ENCODE results near the gene CD82. TPM values are rescaled to one million over a fixed set of nuclear protein-coding genes. Genes with fewer than 3 reads are reported as not detected.

CD82 gene, protein sequence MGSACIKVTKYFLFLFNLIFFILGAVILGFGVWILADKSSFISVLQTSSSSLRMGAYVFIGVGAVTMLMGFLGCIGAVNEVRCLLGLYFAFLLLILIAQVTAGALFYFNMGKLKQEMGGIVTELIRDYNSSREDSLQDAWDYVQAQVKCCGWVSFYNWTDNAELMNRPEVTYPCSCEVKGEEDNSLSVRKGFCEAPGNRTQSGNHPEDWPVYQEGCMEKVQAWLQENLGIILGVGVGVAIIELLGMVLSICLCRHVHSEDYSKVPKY
- total RNA-seq, result 22.0 TPM

DNA sequence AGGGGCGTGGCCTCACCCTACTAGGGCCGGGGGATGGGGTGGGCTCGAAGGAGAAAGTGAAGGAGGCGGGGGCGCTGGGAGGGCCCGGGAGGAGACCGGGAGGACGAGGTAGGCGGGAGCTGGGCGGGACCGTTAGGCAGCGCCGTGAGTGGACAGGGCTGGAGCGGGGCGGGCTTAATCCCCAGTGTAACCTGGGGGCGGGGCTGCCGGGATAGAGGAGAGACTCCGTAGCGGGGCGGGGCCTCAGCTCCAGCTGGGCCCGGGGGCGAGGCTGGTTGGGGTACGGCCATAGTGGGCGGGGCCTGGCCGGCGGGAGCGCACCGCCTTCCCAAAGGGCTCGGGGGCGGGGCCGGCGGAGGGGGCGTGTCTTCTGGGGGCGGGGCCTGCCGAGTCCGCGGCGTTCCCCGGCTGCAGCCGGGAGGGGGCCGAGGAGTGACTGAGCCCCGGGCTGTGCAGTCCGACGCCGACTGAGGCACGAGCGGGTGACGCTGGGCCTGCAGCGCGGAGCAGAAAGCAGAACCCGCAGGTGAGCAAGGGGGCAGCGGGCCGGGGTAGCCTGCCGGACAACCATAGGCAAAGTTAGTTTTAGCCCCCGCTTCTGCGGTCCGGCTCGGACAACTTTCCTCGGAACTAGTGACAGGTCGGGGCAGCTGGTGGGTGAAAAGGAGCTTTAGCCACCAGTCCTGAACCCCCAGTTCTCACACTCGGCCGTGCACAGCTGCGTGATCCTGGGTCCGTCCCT lies at the start of gene CD82:
Gene CD82 (plus strand): TSS at position 453 of the 742 bp plus-strand sequence. CDS start 29,000 bp downstream, outside the sequence.
- Histone ChIP-seq H3K4me1 (ENCODE audit: insufficient read depth, low read length) (peaks cover 68% of the 10 kb centered on the region), H3K9me3 (ENCODE audit: low read depth, low read length) (no peaks in the 10 kb centered on the region), H3K4me3 (ENCODE audit: low read length) (peak within 1 kb of the TSS; percentile 63), H3K27me3 (ENCODE audit: insufficient read depth, low read length) (no peaks in the 10 kb centered on the region)

DNA sequence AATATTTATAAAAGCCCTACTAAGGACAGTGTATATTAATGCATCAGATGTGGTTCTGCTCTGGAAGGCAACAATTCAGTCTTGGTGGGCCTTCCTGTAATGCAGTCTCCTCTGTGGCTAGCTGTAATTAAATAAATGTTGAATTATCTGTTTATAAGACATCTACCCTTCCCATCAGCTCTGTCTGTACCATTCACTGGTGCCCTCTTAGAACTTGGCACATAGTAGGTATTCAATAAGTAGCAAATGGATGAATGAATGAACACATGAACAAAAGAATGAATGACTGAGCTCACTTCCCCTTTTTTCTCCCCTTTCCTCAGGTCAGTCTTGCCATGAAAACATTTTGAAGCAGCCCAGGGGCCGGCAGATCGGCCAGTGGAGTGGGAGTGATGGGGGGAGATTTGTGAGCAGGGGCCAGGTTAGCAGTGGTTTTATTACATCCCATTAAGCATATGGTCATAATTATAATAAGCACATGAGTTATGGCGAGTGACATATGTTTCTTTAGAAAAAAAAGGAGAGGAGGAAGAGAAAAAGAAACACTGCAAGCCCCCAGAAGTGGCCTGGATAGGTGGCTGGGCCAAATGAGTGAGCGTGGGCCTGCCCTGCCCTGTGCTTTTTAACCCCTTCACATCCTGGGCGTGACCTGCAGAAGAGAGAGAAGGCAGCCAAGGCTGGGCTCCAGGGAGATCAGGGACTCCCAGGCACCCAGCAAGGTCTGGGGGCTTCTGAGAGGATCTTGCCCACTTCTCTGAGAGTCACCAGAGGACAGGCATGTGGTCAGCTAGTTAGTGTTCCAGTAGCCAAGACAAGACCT lies 48.6 kb upstream of the CD82 start:
- no peaks in the 10 kb centered on the region for H3K27me3 ChIP-seq (ENCODE audit: insufficient read depth, low read length)
- H3K9me3 ChIP-seq (ENCODE audit: low read depth, low read length), result no peaks in the 10 kb centered on the region
- no peaks in the 10 kb centered on the region for H3K4me1 ChIP-seq (ENCODE audit: insufficient read depth, low read length)
- no peak overlapping the region for H3K4me3 ChIP-seq (ENCODE audit: low read length)

DNA sequence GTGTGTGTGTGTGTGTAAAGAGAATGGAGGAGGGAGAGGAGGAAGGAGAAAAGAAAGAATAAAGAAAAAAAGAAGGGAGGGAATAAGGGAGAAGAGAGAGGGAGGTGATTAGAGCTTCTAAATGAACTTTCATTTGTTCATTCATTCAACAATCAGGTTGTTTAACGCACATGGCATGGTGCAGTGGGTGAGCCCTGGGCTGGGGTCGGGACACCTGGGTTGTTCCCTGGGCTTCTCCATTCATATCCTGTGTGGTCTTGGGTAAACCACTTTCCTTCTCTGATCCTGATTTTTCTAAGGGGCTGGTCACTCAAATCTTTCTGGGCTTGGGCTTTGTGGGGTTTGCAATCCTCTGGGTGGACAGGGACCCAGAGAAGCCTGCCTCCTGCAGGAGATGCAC lies 47.9 kb upstream of the CD82 start:
- no peak overlapping the region for H3K4me3 ChIP-seq (ENCODE audit: low read length)
- H3K9me3 ChIP-seq (ENCODE audit: low read depth, low read length), result no peaks in the 10 kb centered on the region
- H3K27me3 ChIP-seq (ENCODE audit: insufficient read depth, low read length), result no peaks in the 10 kb centered on the region
- H3K4me1 ChIP-seq (ENCODE audit: insufficient read depth, low read length), result no peaks in the 10 kb centered on the region

DNA sequence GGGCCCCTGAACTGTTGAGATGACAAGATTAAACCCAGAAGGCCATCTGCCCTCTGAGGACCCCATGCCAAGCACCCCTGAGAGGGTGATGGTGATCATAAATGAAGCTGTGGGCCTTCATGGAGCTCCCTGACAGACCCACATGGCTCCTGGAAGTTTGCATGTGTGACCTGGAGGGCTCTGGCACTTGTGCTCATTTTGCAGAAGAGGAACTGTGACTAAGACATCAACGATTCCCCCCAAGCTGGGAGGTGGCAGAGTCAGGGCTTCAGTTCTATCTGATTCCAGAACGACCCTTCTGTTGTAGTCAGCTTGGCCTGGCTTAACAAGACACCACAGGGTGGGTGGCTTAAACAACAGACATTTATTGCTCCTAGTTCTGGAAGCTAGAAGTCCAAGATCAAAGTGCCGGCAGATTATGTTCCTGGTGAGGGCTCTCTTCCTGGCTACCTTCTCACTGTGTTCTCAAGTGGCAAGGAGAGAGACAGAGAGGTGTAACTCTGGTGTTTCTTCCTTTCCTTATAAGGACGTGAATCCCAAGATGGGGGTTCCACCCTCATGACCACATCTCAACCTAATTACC lies 46.4 kb upstream of the CD82 start:
- no peaks in the 10 kb centered on the region for H3K9me3 ChIP-seq (ENCODE audit: low read depth, low read length)
- H3K27me3 ChIP-seq (ENCODE audit: insufficient read depth, low read length), result no peaks in the 10 kb centered on the region
- H3K4me3 ChIP-seq (ENCODE audit: low read length), result no peak overlapping the region
- H3K4me1 ChIP-seq (ENCODE audit: insufficient read depth, low read length), result no peaks in the 10 kb centered on the region

DNA sequence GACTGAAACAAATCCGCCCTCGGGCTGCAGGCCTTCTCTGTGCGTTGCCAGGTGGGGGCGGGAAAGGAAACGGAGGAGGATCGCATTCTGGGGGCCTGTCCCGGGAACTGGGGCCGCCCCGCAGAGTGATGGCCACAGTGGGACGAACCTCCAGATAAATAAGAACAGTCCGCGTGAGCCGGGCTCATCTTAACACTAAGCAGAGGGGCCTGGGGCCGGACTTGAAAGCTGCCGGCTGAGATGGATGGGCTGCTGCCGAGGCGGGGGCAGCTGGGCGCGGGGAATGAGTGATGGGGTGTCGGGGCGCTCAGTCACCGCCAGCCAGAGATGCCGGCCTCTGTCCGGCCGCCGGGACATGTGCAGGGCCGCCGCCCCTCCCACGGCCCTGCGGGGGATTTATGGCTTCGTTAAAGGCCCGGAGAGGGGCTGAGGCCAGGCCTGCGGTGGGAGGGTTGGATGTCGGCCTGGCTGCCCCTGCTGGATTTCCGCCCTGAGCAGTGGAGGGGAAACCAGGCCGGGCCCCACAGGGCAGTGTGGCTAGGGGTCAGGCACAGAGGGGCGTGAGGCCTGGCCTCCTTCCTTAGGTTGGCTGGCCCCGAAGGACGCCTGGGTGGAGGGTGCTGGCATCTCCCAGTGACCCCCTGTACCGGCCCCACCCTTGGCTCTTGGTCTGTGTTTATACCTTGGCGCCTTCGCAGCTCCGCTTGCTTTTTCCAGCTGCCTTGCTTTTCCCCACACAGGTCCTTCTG lies 45.3 kb upstream of the CD82 start:
- H3K27me3 ChIP-seq (ENCODE audit: insufficient read depth, low read length), result no peaks in the 10 kb centered on the region
- no peaks in the 10 kb centered on the region for H3K9me3 ChIP-seq (ENCODE audit: low read depth, low read length)
- H3K4me3 ChIP-seq (ENCODE audit: low read length), result no peak overlapping the region
- H3K4me1 ChIP-seq (ENCODE audit: insufficient read depth, low read length), result no peaks in the 10 kb centered on the region

DNA sequence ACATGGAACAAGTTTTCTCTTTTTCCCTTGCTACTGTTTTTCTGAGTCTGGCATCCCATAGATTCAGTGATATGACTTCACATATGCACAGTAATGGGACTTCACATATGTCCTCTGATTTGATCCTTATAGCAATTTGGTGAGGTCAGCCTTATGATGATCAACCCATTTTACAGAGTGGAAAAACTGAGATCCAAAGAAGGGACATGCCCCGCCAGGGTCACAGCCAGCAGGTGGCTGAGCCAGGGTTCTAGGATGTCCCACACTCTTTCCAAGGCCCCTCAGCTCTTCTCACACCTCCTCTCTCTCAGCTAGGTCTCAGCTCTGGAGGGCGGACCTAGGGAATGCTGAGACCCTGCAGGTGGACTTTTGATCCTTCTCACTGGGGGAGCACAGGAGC lies 44.3 kb upstream of the CD82 start:
- Histone ChIP-seq H3K27me3 (ENCODE audit: insufficient read depth, low read length) (no peaks in the 10 kb centered on the region), H3K4me1 (ENCODE audit: insufficient read depth, low read length) (no peaks in the 10 kb centered on the region), H3K4me3 (ENCODE audit: low read length) (no peak overlapping the region), H3K9me3 (ENCODE audit: low read depth, low read length) (no peaks in the 10 kb centered on the region)

DNA sequence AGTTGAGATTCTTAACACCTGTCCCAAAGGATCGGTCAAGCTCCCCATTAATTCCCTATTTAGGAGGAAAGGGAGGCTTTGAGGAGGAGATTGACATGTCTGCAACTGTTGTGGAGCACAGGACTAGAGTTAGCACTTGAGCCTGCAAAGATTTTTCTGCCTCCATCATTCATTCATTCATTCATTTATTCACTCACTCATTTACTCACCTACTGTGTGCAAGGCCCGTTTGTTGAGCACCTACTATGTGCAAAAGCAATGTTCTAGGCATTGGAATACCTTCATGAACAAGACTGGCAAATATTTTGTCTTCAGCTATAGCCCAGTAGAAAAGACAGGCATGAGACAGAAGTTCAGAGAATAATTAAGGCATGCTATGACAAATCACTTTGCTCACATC lies 43.2 kb upstream of the CD82 start:
- Histone ChIP-seq H3K27me3 (ENCODE audit: insufficient read depth, low read length) (no peaks in the 10 kb centered on the region), H3K9me3 (ENCODE audit: low read depth, low read length) (no peaks in the 10 kb centered on the region), H3K4me3 (ENCODE audit: low read length) (no peak overlapping the region), H3K4me1 (ENCODE audit: insufficient read depth, low read length) (no peaks in the 10 kb centered on the region)

DNA sequence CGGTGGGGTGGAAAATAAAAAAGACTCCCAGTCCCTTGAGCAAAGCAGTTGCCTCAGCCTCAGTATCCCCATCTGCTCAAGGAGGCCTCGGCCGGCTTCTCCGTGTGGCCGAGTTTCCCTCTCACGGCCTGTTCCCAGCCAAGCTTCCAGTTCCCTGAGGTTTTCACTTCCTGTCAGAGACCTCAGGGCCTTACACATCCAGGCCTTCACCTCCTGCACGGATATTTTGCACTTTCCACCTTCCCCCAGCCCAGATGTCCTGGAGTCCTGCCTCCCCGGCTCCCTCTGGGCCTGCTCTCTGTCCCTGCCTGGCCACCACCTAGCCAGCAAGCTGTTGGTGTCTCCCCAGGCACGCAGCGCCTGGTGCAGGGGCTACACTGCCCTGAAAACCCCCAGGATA lies 41.1 kb upstream of the CD82 start:
- no peaks in the 10 kb centered on the region for H3K9me3 ChIP-seq (ENCODE audit: low read depth, low read length)
- H3K27me3 ChIP-seq (ENCODE audit: insufficient read depth, low read length), result no peaks in the 10 kb centered on the region
- H3K4me1 ChIP-seq (ENCODE audit: insufficient read depth, low read length), result no peaks in the 10 kb centered on the region
- no peak overlapping the region for H3K4me3 ChIP-seq (ENCODE audit: low read length)

DNA sequence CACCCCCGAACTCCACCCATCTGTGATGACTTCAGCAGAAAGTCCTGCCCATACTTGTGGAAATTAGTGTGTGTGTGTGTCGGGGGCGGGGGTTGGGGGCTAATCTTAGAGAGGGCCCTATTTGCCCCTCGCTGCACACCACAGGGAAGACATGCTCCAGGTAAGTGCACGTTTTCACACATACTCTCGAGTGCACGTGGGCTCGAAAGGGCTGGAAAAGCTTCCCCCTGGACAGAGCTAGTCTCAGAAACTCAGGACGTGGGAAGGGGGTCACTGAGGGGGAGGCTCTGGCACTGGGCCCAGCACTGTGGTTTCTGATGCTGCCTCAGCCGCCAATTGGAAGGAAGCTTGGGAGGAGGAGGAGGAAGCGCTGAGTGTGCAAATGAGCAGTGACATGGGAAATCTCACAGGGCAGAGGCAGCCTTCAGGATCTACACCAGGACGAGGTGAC lies 40.7 kb upstream of the CD82 start:
- Histone ChIP-seq H3K27me3 (ENCODE audit: insufficient read depth, low read length) (no peaks in the 10 kb centered on the region), H3K4me1 (ENCODE audit: insufficient read depth, low read length) (peaks cover under 1% of the 10 kb centered on the region), H3K4me3 (ENCODE audit: low read length) (no peak overlapping the region), H3K9me3 (ENCODE audit: low read depth, low read length) (no peaks in the 10 kb centered on the region)

DNA sequence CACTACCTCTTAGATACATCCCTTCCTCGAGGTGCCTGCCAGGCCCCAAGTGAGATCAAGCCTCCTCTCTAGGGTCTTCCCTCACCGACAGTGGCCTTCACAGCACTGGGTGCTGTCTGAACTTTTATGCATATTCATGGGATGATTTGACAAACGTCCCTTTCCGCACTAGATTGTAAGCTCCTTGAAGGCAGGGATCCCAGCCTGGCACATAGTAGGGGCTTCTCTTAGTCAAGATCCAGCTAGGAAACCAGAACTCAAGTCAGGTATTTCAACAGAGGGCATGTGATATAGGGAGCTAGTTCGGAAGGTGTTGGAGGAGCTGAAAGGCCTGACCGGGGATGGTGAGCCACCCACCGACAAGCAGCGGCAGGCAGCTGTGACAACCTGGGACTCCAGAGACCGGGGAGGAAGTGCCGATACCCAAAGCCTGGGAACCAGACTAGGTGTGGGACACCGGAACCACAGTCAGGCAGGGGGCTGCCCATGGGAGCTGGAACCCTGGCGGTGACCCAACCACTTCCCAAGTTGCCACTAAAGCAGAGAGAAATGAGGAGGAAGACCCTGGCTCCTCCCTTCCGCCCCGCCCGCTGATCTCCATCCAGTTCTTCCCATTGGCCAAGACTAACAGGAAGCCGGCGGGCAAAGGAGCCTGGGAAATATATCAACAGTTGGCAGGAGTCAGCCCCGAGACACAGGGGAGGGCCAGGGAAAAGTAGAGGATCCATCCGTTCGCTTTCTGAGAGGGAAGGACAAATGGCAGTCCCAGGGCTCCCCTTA lies 39.8 kb upstream of the CD82 start:
- Histone ChIP-seq H3K27me3 (ENCODE audit: insufficient read depth, low read length) (no peaks in the 10 kb centered on the region), H3K9me3 (ENCODE audit: low read depth, low read length) (no peaks in the 10 kb centered on the region), H3K4me3 (ENCODE audit: low read length) (no peak overlapping the region), H3K4me1 (ENCODE audit: insufficient read depth, low read length) (peaks cover 9% of the 10 kb centered on the region)

DNA sequence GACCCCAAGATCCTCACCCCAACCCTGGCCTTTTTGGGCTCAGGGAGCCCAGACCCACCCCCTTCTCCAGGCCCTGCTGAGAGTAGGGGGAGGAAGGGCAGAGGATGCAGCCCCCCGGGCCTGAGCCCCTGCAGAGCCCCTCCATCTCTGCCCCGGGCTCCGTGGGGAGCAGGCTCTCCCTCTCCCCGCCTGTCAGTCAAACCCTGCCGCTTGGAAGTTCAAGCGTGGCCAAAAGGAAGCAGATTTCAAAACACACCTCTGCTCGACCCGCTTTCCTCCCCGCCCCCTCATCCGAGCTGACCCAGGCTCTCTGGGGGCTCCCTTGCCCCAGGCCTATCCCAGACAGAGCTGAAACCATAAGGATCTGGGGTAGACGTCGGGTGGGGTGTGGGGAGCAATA lies 39.0 kb upstream of the CD82 start:
- peaks cover 14% of the 10 kb centered on the region for H3K4me1 ChIP-seq (ENCODE audit: insufficient read depth, low read length)
- H3K4me3 ChIP-seq (ENCODE audit: low read length), result no peak overlapping the region
- no peaks in the 10 kb centered on the region for H3K27me3 ChIP-seq (ENCODE audit: insufficient read depth, low read length)
- H3K9me3 ChIP-seq (ENCODE audit: low read depth, low read length), result no peaks in the 10 kb centered on the region

DNA sequence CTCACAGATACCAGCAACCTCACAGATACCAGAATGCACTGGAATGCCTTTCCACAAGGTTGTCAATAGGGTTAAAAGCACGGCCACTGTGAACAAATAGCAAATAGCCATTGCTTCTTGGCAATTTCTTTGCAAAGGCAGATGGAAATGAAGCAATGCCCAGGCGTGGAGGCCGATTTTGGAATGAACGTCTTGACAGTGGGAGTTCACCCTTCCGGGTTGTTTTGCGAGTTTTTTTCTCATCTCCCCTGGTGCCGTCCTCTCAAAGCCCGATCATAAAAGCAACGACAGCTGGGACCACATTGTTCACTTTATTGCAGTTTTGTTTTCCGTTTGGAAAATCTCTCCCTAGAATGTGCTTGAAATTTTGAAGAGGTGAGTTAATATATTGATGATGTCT lies 38.0 kb upstream of the CD82 start:
- Histone ChIP-seq H3K9me3 (ENCODE audit: low read depth, low read length) (no peaks in the 10 kb centered on the region), H3K4me1 (ENCODE audit: insufficient read depth, low read length) (peaks cover 14% of the 10 kb centered on the region), H3K4me3 (ENCODE audit: low read length) (no peak overlapping the region), H3K27me3 (ENCODE audit: insufficient read depth, low read length) (no peaks in the 10 kb centered on the region)

DNA sequence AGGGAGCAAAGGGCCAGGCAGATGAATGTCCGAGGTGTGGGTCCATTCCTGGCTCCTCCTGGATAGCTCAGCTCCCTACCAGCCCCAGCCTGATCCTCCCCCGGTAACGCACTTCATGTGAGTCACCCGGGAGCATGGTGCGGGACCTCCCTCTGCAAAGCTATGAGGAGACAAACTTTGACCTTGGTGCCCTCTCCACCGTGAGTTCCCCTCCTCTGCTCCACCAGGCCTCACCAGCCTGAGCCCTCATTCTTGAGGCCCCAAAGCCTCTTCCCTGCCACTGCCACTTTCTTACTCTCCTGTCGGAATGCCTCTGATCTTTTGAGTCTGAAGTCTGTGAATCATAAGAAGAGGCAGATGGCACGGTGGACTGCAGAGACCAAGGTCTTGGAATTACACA lies 37.4 kb upstream of the CD82 start:
- no peaks in the 10 kb centered on the region for H3K27me3 ChIP-seq (ENCODE audit: insufficient read depth, low read length)
- H3K9me3 ChIP-seq (ENCODE audit: low read depth, low read length), result no peaks in the 10 kb centered on the region
- H3K4me3 ChIP-seq (ENCODE audit: low read length), result no peak overlapping the region
- peaks cover 14% of the 10 kb centered on the region for H3K4me1 ChIP-seq (ENCODE audit: insufficient read depth, low read length)

DNA sequence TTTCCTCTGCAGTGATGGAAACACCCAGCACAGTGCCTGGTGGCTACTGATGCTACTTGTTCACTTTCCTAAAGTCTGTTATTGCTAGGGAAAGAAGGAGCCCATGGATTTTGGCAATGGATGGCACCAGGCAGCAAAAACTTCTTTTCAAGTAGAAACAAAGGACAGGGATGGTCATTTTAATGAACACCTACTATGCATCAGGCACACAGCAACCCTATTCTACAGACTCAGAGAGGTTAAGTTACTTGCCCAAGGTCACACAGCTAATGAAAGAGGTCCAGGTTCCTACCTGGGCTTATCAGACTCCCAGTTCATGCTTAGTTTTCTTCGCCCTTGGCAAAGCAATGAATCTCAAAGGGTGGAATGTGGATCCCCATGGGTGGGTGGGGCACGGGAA lies 36.9 kb upstream of the CD82 start:
- Histone ChIP-seq H3K27me3 (ENCODE audit: insufficient read depth, low read length) (no peaks in the 10 kb centered on the region), H3K9me3 (ENCODE audit: low read depth, low read length) (no peaks in the 10 kb centered on the region), H3K4me1 (ENCODE audit: insufficient read depth, low read length) (peaks cover 14% of the 10 kb centered on the region), H3K4me3 (ENCODE audit: low read length) (no peak overlapping the region)

All from mononuclear cell (primary cell).